ENCODE results near the gene NFASC. TPM values are rescaled to one million over a fixed set of nuclear protein-coding genes. Genes with fewer than 3 reads are reported as not detected.
A peak's percentile ranks its signal among the peaks of the same experiment; 100 is the strongest.

Gene NFASC
- total and polyA plus RNA-seq, 9 of the 15 experiments (the other 6 are each of a cell fraction or from before 2014, with no cell fraction given), result 0.03 to 0.16 (median 0.06) TPM; not detected in 6

DNA sequence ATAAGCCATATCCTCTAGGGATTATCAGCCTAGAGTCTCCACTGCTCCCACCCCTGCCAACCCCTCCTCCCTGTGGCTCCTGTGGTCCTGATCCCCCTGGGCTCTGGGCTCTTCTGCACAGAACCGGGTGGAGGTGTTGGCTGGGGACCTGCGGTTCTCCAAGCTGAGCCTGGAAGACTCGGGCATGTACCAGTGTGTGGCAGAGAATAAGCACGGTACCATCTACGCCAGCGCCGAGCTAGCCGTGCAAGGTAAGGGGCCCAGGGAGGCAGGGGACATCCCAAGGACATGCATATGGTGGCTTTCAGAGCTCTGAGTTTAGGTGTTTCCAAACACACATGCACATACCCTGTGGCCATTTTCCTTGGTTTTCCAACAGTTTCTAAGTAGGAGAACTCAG, 191.7 kb downstream of the NFASC start:
- CTCF ChIA-PET (ENCODE audit: low intra/inter-chr PET ratio), result interaction anchor here (0.7 to 2.6 kb wide), 6 partner anchors 73 to 294 kb away, joined by 3 to 16 read pairs (median 4); partner anchors contain the start of gene KLHDC8A
- in situ Hi-C loops (cut with MboI) (loop anchor here (5.0 kb wide), 1 partner anchor 85 kb away; no protein-coding TSS in a partner anchor), intact Hi-C loops (cut with micrococcal nuclease) (loop anchor here (1.0 to 10.0 kb wide), 2 partner anchors 194 to 258 kb away; no protein-coding TSS in a partner anchor)
- ATAC-seq (no peak), FAIRE-seq (no peak), DNase-seq (ENCODE audit: extremely low read depth in 1 of 4, low spot score in 3 of 4) (no peak)
- POLR2A ChIA-PET, result interaction anchor here (0.9 to 2.0 kb wide), 5 partner anchors 9 to 100 kb away, joined by 3 to 11 read pairs (median 4); no protein-coding TSS in a partner anchor
- Histone ChIP-seq H3K9me1 (ENCODE audit: control insufficient read depth, insufficient read depth, low read length) (no peaks in the 10 kb centered on the region), H3K9ac (ENCODE audit: insufficient read depth in 1 of 2, low read depth in 2 of 2, low read length in 2 of 2) (peak overlapping the region in 1 of 2 experiments; percentile 17; a peak in 1 of 4 replicates), H2AFZ (ENCODE audit: low read depth, low read length) (no peak overlapping the region), H3K4me2 (ENCODE audit: insufficient read depth, low read length) (no peak overlapping the region), H3K4me3 (no peak overlapping the region), H3K4me1 (replicated peaks in 1 of 2; ENCODE audit: control insufficient read depth in 2 of 2, insufficient read depth in 2 of 2, low read length in 2 of 2) (peaks cover 0 to 23% of the 10 kb centered on the region in 2 experiments; a peak in 3 of 5 replicates), H3K79me2 (ENCODE audit: control insufficient read depth, insufficient read depth, low read length) (no peaks in the 10 kb centered on the region), H4K20me1 (replicated peaks; ENCODE audit: control insufficient read depth, insufficient read depth, low read length) (peaks cover 17% of the 10 kb centered on the region), H3K9me3 (replicated peaks; ENCODE audit: control insufficient read depth, insufficient read depth, low read depth, low read length) (no peaks in the 10 kb centered on the region), H3K27ac (ENCODE audit: extremely low read depth, low read depth, low read length) (no peak overlapping the region), H3K27me3 (ENCODE audit: control insufficient read depth in 2 of 2, insufficient read depth in 2 of 2, low read length in 2 of 2) (peaks cover 39 to 75% of the 10 kb centered on the region in 2 experiments), H3K36me3 (ENCODE audit: control insufficient read depth, insufficient read depth, low read length) (no peaks in the 10 kb centered on the region)
- BruUV-seq (replicated peaks), result no TSS peak
- 17% methylated on average over 8 of the region's 8 CpGs for WGBS (ENCODE audit: insufficient coverage, low coverage, missing lambda C conversion rate)
- TF ChIP-seq NFIX (CRISPR knock-in tag; IDR thresholded peaks at IDR 0.05; ENCODE audit: low read depth), result no peak
- no peak for TF ChIP-seq ZNF3 (CRISPR knock-in tag; IDR thresholded peaks at IDR 0.05)
- TF ChIP-seq ZNF507 (tag; conservative IDR thresholded peaks at IDR 0.05), result no peak
- no peak for TF ChIP-seq CHD2 (IDR thresholded peaks at IDR 0.05; ENCODE audit: low read depth, low read length)
- TF ChIP-seq, protein P1, sequence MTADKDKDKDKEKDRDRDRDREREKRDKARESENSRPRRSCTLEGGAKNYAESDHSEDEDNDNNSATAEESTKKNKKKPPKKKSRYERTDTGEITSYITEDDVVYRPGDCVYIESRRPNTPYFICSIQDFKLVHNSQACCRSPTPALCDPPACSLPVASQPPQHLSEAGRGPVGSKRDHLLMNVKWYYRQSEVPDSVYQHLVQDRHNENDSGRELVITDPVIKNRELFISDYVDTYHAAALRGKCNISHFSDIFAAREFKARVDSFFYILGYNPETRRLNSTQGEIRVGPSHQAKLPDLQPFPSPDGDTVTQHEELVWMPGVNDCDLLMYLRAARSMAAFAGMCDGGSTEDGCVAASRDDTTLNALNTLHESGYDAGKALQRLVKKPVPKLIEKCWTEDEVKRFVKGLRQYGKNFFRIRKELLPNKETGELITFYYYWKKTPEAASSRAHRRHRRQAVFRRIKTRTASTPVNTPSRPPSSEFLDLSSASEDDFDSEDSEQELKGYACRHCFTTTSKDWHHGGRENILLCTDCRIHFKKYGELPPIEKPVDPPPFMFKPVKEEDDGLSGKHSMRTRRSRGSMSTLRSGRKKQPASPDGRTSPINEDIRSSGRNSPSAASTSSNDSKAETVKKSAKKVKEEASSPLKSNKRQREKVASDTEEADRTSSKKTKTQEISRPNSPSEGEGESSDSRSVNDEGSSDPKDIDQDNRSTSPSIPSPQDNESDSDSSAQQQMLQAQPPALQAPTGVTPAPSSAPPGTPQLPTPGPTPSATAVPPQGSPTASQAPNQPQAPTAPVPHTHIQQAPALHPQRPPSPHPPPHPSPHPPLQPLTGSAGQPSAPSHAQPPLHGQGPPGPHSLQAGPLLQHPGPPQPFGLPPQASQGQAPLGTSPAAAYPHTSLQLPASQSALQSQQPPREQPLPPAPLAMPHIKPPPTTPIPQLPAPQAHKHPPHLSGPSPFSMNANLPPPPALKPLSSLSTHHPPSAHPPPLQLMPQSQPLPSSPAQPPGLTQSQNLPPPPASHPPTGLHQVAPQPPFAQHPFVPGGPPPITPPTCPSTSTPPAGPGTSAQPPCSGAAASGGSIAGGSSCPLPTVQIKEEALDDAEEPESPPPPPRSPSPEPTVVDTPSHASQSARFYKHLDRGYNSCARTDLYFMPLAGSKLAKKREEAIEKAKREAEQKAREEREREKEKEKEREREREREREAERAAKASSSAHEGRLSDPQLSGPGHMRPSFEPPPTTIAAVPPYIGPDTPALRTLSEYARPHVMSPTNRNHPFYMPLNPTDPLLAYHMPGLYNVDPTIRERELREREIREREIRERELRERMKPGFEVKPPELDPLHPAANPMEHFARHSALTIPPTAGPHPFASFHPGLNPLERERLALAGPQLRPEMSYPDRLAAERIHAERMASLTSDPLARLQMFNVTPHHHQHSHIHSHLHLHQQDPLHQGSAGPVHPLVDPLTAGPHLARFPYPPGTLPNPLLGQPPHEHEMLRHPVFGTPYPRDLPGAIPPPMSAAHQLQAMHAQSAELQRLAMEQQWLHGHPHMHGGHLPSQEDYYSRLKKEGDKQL (CRISPR knock-in tag; IDR thresholded peaks at IDR 0.05; ENCODE audit: borderline replicate concordance), result no peak
- no peak for TF ChIP-seq NR3C1 (CRISPR knock-in tag; IDR thresholded peaks at IDR 0.05)
- TF ChIP-seq ZNF583 (CRISPR knock-in tag; IDR thresholded peaks at IDR 0.05), result no peak
- TF ChIP-seq STAT5A (IDR thresholded peaks at IDR 0.05; ENCODE audit: borderline replicate concordance, low read length), result no peak
- TF ChIP-seq ZNF766 (CRISPR knock-in tag; conservative IDR thresholded peaks at IDR 0.05), result no peak
- no peak for TF ChIP-seq ZBTB2 (IDR thresholded peaks at IDR 0.05)
- TF ChIP-seq CHAMP1 (IDR thresholded peaks at IDR 0.05), result no peak

Data from K562 (cell line).